ENCODE results near the gene IGFL4.

IGFL4 gene

DNA sequence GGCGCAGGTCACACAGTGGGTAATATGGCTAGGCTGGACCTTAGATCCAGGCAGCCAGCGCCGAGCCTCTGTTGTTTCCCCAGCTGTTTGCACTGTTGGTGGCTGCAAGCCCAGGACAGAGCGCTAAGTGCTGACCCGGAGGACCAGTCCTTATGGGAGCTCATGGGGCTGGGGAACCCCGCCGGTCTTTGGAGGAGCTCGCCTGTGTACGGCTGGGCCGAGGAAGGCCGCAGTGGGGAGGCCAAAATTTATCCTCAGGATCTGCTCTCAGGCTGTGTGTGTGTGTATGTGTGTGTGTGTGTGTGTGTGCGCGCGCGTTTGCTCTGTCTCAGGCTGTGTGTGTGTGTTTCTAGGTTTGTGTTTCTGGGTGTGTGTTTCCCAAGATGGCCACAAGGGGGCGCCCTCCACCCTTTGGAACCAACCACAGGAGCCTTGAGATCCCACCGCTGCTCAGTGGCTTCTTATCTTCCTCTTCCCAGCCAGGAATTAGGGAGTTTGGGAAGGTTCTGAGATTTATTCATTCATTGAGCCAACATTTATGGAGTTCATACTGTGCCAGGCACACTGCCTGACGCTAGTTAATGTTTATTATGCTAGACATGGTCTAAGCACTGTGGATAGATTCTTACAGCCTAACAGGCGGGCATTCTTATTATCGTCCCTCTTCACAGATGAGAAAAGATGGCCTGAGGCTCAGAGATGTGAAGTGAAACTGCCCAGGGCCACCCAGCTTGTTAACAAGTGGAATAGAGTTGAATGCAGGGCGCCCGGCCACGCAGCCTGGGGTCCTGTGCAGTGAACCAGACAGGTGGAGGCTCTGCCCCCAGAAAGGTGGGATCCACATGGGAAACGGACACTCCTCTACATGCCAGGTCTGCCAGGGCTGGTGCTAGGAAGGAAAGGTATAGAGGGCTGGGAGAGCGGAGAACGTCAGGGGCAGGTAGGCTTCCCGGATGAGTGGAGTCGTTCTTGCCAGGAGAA lies 31.0 kb downstream of the IGFL4 start:
- POLR2A ChIA-PET = interaction anchor here (0.7 to 1.5 kb wide), 2 partner anchors 14 to 107 kb away, joined by 3 to 4 read pairs; partner anchors contain the start of genes CCDC61 and MYPOP
- TF ChIP-seq, protein P1, sequence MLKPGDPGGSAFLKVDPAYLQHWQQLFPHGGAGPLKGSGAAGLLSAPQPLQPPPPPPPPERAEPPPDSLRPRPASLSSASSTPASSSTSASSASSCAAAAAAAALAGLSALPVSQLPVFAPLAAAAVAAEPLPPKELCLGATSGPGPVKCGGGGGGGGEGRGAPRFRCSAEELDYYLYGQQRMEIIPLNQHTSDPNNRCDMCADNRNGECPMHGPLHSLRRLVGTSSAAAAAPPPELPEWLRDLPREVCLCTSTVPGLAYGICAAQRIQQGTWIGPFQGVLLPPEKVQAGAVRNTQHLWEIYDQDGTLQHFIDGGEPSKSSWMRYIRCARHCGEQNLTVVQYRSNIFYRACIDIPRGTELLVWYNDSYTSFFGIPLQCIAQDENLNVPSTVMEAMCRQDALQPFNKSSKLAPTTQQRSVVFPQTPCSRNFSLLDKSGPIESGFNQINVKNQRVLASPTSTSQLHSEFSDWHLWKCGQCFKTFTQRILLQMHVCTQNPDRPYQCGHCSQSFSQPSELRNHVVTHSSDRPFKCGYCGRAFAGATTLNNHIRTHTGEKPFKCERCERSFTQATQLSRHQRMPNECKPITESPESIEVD (tag by site-specific recombination; IDR thresholded peaks at IDR 0.05) = no peak
- TF ChIP-seq, protein P2, sequence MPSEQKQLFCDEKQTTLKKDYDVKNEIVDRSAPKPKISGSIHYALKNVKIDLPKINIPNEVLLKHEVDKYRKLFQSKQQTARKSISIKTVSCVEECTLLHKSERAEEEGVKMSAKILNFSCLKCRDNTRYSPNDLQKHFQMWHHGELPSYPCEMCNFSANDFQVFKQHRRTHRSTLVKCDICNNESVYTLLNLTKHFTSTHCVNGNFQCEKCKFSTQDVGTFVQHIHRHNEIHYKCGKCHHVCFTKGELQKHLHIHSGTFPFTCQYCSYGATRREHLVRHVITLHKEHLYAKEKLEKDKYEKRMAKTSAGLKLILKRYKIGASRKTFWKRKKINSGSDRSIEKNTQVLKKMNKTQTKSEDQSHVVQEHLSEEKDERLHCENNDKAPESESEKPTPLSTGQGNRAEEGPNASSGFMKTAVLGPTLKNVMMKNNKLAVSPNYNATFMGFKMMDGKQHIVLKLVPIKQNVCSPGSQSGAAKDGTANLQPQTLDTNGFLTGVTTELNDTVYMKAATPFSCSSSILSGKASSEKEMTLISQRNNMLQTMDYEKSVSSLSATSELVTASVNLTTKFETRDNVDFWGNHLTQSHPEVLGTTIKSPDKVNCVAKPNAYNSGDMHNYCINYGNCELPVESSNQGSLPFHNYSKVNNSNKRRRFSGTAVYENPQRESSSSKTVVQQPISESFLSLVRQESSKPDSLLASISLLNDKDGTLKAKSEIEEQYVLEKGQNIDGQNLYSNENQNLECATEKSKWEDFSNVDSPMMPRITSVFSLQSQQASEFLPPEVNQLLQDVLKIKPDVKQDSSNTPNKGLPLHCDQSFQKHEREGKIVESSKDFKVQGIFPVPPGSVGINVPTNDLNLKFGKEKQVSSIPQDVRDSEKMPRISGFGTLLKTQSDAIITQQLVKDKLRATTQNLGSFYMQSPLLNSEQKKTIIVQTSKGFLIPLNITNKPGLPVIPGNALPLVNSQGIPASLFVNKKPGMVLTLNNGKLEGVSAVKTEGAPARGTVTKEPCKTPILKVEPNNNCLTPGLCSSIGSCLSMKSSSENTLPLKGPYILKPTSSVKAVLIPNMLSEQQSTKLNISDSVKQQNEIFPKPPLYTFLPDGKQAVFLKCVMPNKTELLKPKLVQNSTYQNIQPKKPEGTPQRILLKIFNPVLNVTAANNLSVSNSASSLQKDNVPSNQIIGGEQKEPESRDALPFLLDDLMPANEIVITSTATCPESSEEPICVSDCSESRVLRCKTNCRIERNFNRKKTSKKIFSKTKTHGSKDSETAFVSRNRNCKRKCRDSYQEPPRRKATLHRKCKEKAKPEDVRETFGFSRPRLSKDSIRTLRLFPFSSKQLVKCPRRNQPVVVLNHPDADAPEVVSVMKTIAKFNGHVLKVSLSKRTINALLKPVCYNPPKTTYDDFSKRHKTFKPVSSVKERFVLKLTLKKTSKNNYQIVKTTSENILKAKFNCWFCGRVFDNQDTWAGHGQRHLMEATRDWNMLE (tag by site-specific recombination; conservative IDR thresholded peaks at IDR 0.05; ENCODE audit: low read depth) = no peak
- TF ChIP-seq ZNF585B (tag by site-specific recombination; IDR thresholded peaks at IDR 0.05) (no peak), GLIS1 (tag by site-specific recombination; IDR thresholded peaks at IDR 0.05) (peak; percentile 45), ZNF184 (tag by site-specific recombination; IDR thresholded peaks at IDR 0.05) (no peak), ZNF146 (tag by site-specific recombination; IDR thresholded peaks at IDR 0.05) (no peak), ZNF843 (tag by site-specific recombination; IDR thresholded peaks at IDR 0.05) (no peak), KLF9 (tag by site-specific recombination; IDR thresholded peaks at IDR 0.05; ENCODE audit: low read depth) (peak; percentile 22; the same call in 1 of the 2 replicates), ZNF202 (tag by site-specific recombination; IDR thresholded peaks at IDR 0.05; ENCODE audit: borderline replicate concordance) (no peak), ZNF623 (tag by site-specific recombination; IDR thresholded peaks at IDR 0.05) (no peak), ZNF311 (tag by site-specific recombination; IDR thresholded peaks at IDR 0.05; ENCODE audit: borderline replicate concordance) (no peak), ZNF776 (tag by site-specific recombination; IDR thresholded peaks at IDR 0.05; ENCODE audit: borderline replicate concordance) (no peak), KLF1 (tag by site-specific recombination; IDR thresholded peaks at IDR 0.05) (no peak), ZNF37A (tag by site-specific recombination; IDR thresholded peaks at IDR 0.05) (no peak), ZNF366 (tag by site-specific recombination; conservative IDR thresholded peaks at IDR 0.05) (no peak), ZNF19 (tag by site-specific recombination; IDR thresholded peaks at IDR 0.05; ENCODE audit: low read depth) (no peak), ZNF501 (tag by site-specific recombination; IDR thresholded peaks at IDR 0.05) (0 out of 2 replicates have a peak, but pooled peaks have one; percentile 45), ZNF394 (tag by site-specific recombination; IDR thresholded peaks at IDR 0.05; ENCODE audit: borderline replicate concordance) (no peak), EGR2 (tag by site-specific recombination; IDR thresholded peaks at IDR 0.05; ENCODE audit: low read depth) (no peak), ZNF132 (tag by site-specific recombination; IDR thresholded peaks at IDR 0.05; ENCODE audit: borderline replicate concordance) (no peak)
- TF ChIP-seq, protein P3, sequence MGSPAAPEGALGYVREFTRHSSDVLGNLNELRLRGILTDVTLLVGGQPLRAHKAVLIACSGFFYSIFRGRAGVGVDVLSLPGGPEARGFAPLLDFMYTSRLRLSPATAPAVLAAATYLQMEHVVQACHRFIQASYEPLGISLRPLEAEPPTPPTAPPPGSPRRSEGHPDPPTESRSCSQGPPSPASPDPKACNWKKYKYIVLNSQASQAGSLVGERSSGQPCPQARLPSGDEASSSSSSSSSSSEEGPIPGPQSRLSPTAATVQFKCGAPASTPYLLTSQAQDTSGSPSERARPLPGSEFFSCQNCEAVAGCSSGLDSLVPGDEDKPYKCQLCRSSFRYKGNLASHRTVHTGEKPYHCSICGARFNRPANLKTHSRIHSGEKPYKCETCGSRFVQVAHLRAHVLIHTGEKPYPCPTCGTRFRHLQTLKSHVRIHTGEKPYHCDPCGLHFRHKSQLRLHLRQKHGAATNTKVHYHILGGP (tag by site-specific recombination; IDR thresholded peaks at IDR 0.05) = peak; percentile 46; the same call in 1 of the 2 replicates
- TF ChIP-seq, protein P4, sequence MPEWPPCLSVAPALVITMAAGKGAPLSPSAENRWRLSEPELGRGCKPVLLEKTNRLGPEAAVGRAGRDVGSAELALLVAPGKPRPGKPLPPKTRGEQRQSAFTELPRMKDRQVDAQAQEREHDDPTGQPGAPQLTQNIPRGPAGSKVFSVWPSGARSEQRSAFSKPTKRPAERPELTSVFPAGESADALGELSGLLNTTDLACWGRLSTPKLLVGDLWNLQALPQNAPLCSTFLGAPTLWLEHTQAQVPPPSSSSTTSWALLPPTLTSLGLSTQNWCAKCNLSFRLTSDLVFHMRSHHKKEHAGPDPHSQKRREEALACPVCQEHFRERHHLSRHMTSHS (tag by site-specific recombination; IDR thresholded peaks at IDR 0.05) = no peak
- TF ChIP-seq, protein P5, sequence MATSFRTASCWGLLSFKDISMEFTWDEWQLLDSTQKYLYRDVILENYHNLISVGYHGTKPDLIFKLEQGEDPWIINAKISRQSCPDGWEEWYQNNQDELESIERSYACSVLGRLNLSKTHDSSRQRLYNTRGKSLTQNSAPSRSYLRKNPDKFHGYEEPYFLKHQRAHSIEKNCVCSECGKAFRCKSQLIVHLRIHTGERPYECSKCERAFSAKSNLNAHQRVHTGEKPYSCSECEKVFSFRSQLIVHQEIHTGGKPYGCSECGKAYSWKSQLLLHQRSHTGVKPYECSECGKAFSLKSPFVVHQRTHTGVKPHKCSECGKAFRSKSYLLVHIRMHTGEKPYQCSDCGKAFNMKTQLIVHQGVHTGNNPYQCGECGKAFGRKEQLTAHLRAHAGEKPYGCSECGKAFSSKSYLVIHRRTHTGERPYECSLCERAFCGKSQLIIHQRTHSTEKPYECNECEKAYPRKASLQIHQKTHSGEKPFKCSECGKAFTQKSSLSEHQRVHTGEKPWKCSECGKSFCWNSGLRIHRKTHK (tag by site-specific recombination; IDR thresholded peaks at IDR 0.05) = no peak
- TF ChIP-seq, protein P6, sequence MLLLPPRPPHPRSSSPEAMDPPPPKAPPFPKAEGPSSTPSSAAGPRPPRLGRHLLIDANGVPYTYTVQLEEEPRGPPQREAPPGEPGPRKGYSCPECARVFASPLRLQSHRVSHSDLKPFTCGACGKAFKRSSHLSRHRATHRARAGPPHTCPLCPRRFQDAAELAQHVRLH (tag by site-specific recombination; IDR thresholded peaks at IDR 0.05) = peak; percentile 65; the same call in 1 of the 2 replicates

More for the DNA sequence above, 31.0 kb downstream of the IGFL4 start:
- CTCF ChIA-PET = interaction anchor here (0.5 to 6.3 kb wide), 28 partner anchors 8 to 830 kb away, joined by 3 to 47 read pairs (median 4); partner anchors contain the start of genes CCDC61 and NOVA2
- H3K9me3 ChIP-seq (ENCODE audit: control insufficient read depth, insufficient read depth, low read depth, low read length) = no peaks in the 10 kb centered on the region
- peaks cover 4 to 13% of the 10 kb centered on the region in 2 experiments; a peak in 2 of 3 replicates for H3K36me3 ChIP-seq (ENCODE audit: control insufficient read depth in 2 of 2, insufficient read depth in 1 of 2, low read length in 2 of 2)
- H3K4me3 ChIP-seq (ENCODE audit: low read depth, low read length) = no peak overlapping the region
- H3K4me1 ChIP-seq (ENCODE audit: control insufficient read depth, insufficient read depth, low read length) = no peaks in the 10 kb centered on the region
- H3K27ac ChIP-seq (ENCODE audit: extremely low read depth, low read depth, low read length) = no peak overlapping the region
